Heart left ventricle (tissue), 16 donors: ENCODE measurements around the gene PIK3C2B. TPM values are rescaled to one million over a fixed set of nuclear protein-coding genes. Genes with fewer than 3 reads are reported as not detected.
"Not testable (repeated sequence)": the region's sequence is repeated elsewhere in the genome, so short reads cannot be mapped to it uniquely, and the experiment has no call there.

Experiments
- ATAC-seq, 4 donors: fragments of 200-7000 bp; cut with Tn5 transposase; one replicate each; pipeline ENCODE4 v1.9.1; 2020 to 2022; ENCODE audit warnings: moderate library complexity in 4 of 4, mild to moderate bottlenecking in 3 of 4, moderate number of reproducible peaks in 1 of 4
- DNase-seq, 5 donors: peaks; one replicate each; pipeline ENCODE4 v3.0.0-alpha.2; 2020
- H3K27ac ChIP-seq, 12 donors: fragments of 200-600 bp; sonication (generic) in 4 of 12; one replicate each; pipeline versions ENCODE4 v1.5.0 to v1.8.0; 2016 to 2022; ENCODE audit warnings: mild to moderate bottlenecking in 2 of 12
- H3K27me3 ChIP-seq, 9 donors: fragments of 200-600 bp; sonication (generic) in 2 of 9; one replicate each; pipeline versions ENCODE4 v1.5.1 to v1.8.0; 2016 to 2022; ENCODE audit warnings: mild to moderate bottlenecking in 3 of 9
- H3K36me3 ChIP-seq, 9 donors: fragments of 200-600 bp; sonication (generic) in 2 of 9; one replicate each; pipeline versions ENCODE4 v1.5.0 to v1.8.0; 2018 to 2022; ENCODE audit warnings: mild to moderate bottlenecking in 2 of 9
- H3K4me1 ChIP-seq, 12 donors: fragments of 200-600 bp; sonication (generic) in 4 of 12; one replicate each; pipeline versions ENCODE4 v1.5.0 to v1.8.0; 2016 to 2022; ENCODE audit warnings: mild to moderate bottlenecking in 3 of 12
- H3K4me3 ChIP-seq, 12 donors: fragments of 200-600 bp; sonication (generic) in 4 of 12; one replicate each; pipeline versions ENCODE4 v1.5.0 to v1.8.0; 2017 to 2022; ENCODE audit warnings: mild to moderate bottlenecking in 9 of 12, moderate library complexity in 4 of 12
- H3K9me3 ChIP-seq, 12 donors: fragments of 200-600 bp; sonication (generic) in 4 of 12; one replicate each; pipeline versions ENCODE4 v1.5.0 to v1.8.0; 2016 to 2022; ENCODE audit warnings: mild to moderate bottlenecking in 1 of 12
- POLR2A ChIP-seq, 2 donors: fragments of 450-650 bp; IDR thresholded peaks; one replicate each; pipeline ENCODE4 v1.6.1; 2017; ENCODE audit warnings: antibody characterized with exemption in 2 of 2, mild to moderate bottlenecking in 2 of 2, moderate library complexity in 2 of 2
- WGBS, 4 donors: extraction: QIAGEN DNeasy Blood & Tissue Kit in 2 of 4; methylation state at CpG; one replicate each; pipeline versions ENCODE4 v1.1.5 to v1.1.7; 2013 to 2018; 5-methylcytosine and 5-hydroxymethylcytosine counted together
- intact Hi-C, 10 donors: fragments of 100-400 bp; cut with DNase I; formaldehyde crosslinking; loops; one replicate each; pipeline versions ENCODE4 v1.11.1 to v1.14.2; 2022
- polyA plus RNA-seq, 2 donors: library from polyadenylated mRNA; stranded (reverse); fragments of 200-250 nt; gene quantifications; one replicate each; pipeline ENCODE4 v1.2.3, GENCODE V29; 2013
- total RNA-seq, 9 donors: library from RNA; depleted of rRNA in 2 of 9; stranded (reverse); fragments of >200 nt in 2 of 9; fragmentation: NEBNext Ultra II Directional in 3 of 9; extraction: Animal tissue kit (Norgen Biotek cat#: 25700) in 3 of 9; gene quantifications; one replicate each; pipeline versions ENCODE4 v1.1.0 to v1.2.4, GENCODE V29; 2016 to 2023
- TF ChIP-seq, protein P1 (sequence below), 12 donors: fragments of 200-600 bp; sonication (generic) in 4 of 12; IDR thresholded peaks; one replicate each; pipeline versions ENCODE4 v1.5.0 to v1.8.0; 2018 to 2022; ENCODE audit warnings: antibody characterized with exemption in 12 of 12, mild to moderate bottlenecking in 5 of 12
- donor health status: ischemic (EF 13 %, LVEDD 7.1; RV severe dilation, severe dysfunction).
- donor health status: healthy with polysubstance abuse.
- donor health status: DM: no; HTN: yes; CAD: no.
- donor health status: DM: no; HTN: no; CAD: no.
- donor health status: ischemic (EF 25% LVEDD 6.9; RV normal size, moderate dysfunction).
- donor health status: ischemic (EF 25% LVEDD 5.7; RV mildly dilated, moderate dysfunction).
- donor health status: healthy.
- donor health status: DM: yes; HTN: yes; CAD: no.
- donor health status: ischemic (EF 35%, LVEDD 5.7; RV mildly dilated, moderate dysfunction).
- donor health status: nonischemic (EF 11% LVEDD 7.7; RV severe dilation, severe dysfunction).
- donor health status: DM: yes; HTN: yes; CAD: no.
- donor health status: PGD.
- donor health status: ischemic (EF 29% LVEDD 5.4; RV normal size, mild dysfunction).
- donor health status: nonischemic (EF 23%, LVEDD 6.1; RV moderate dilation, normal function).

The PIK3C2B gene
- total and polyA plus RNA-seq, 11 donors: 9.2 to 42.5 (median 16.0) TPM

DNA sequence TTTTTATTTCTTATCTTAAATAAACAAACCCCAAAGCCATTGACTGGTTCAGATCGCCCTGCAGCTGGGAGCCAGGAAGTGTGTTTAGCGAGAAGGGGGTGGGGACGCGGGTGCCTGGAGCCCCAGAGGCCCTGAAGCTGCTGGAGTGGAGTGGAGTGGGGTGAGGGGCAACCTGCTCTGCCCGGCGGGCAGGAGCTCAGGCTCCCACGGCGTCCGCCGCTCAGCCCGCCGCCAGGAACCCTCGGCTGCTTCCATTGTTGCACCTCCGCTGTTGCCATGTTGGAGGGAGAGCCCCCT, 673 bp downstream of the PIK3C2B start:
- 0 to 1% (median 0%) methylated on average over 4 to 14 of the region's 14 CpGs for WGBS, 4 donors
- intact Hi-C loops: loop anchor here in 8 of 10 donors (1.0 to 2.0 kb wide), 5 partner anchors 15 to 63 kb away; no protein-coding TSS in a partner anchor

DNA sequence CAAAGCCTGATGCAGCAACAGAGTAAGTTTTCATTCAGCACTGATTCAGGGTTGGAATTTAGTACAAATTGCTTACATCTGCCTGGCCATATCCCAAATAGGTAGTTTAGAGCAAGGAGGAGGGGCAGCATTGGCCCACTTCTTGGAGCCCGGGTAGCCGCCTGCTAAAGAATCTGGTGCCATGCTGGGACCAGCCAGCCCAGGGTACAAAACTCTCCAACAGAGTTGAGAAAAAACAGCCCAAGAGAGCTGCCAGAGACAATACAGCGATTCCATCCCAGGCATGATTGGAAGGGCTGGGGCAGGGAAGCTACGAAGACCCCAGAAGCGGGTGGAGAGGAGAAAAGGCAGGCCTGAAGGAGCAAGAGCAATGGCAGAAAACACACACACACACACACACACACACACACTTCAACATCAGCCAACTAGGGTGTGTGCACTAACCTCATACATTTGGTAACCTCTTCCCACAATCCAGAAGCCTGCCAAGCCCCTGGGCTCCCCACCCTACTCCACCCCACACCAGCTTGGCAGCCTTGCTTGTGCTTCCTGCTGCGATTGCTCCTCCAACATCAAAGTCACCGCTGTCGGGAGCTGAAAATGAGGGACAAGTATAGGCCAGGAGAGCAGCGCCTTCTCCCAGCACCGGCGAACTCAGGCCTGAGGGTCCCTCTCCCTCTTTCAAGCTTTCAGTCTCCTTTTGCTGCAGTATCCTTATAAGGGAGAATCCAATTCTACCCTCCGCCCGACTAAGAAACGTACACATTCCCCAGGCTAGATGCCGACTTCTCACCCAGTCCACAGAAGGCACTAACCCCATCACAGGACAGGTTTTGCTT, 1.2 kb downstream of the PIK3C2B start:
- no peaks in the 10 kb centered on the region for H3K27me3 ChIP-seq
- no peak for TF ChIP-seq POLR2A (IDR thresholded peaks at IDR 0.05)
- TF ChIP-seq, protein P1, sequence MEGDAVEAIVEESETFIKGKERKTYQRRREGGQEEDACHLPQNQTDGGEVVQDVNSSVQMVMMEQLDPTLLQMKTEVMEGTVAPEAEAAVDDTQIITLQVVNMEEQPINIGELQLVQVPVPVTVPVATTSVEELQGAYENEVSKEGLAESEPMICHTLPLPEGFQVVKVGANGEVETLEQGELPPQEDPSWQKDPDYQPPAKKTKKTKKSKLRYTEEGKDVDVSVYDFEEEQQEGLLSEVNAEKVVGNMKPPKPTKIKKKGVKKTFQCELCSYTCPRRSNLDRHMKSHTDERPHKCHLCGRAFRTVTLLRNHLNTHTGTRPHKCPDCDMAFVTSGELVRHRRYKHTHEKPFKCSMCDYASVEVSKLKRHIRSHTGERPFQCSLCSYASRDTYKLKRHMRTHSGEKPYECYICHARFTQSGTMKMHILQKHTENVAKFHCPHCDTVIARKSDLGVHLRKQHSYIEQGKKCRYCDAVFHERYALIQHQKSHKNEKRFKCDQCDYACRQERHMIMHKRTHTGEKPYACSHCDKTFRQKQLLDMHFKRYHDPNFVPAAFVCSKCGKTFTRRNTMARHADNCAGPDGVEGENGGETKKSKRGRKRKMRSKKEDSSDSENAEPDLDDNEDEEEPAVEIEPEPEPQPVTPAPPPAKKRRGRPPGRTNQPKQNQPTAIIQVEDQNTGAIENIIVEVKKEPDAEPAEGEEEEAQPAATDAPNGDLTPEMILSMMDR (IDR thresholded peaks at IDR 0.05): no peak
- peak overlapping the region; percentile 67 to 98 (median 90) for H3K27ac ChIP-seq
- WGBS, 4 donors: 10 to 14% (median 12%) methylated on average over 15 of the region's 15 CpGs
- H3K9me3 ChIP-seq: no peaks in the 10 kb centered on the region
- intact Hi-C loops: loop anchor here in 2 of 10 donors (2.0 kb wide), 2 partner anchors 15 to 47 kb away; no protein-coding TSS in a partner anchor
- peaks cover 3 to 49% (median 29%) of the 10 kb centered on the region in 12 donors for H3K4me1 ChIP-seq
- peak overlapping the region; percentile 59 to 86 (median 75) for H3K4me3 ChIP-seq
- DNase-seq: peak; percentile 72 to 84 (median 76)
- H3K36me3 ChIP-seq: peaks cover 0 to 14% (median 0%) of the 10 kb centered on the region in 9 donors
- ATAC-seq: peak; percentile 40 to 73 (median 68)

More for the DNA sequence above, 673 bp downstream of the PIK3C2B start:
- H3K27me3 ChIP-seq: no peaks in the 10 kb centered on the region
- H3K27ac ChIP-seq: peak overlapping the region; percentile 67 to 98 (median 90)
- TF ChIP-seq, protein P1 (IDR thresholded peaks at IDR 0.05): no peak
- TF ChIP-seq POLR2A (IDR thresholded peaks at IDR 0.05): no peak
- H3K4me1 ChIP-seq: peaks cover 3 to 46% (median 31%) of the 10 kb centered on the region in 12 donors
- H3K4me3 ChIP-seq: peak overlapping the region; percentile 59 to 86 (median 75)
- H3K9me3 ChIP-seq: no peaks in the 10 kb centered on the region
- ATAC-seq: peak; percentile 25 to 71 (median 66)
- H3K36me3 ChIP-seq: peaks cover 0 to 12% (median 0%) of the 10 kb centered on the region in 9 donors
- peak; percentile 61 to 75 (median 70) for DNase-seq

DNA sequence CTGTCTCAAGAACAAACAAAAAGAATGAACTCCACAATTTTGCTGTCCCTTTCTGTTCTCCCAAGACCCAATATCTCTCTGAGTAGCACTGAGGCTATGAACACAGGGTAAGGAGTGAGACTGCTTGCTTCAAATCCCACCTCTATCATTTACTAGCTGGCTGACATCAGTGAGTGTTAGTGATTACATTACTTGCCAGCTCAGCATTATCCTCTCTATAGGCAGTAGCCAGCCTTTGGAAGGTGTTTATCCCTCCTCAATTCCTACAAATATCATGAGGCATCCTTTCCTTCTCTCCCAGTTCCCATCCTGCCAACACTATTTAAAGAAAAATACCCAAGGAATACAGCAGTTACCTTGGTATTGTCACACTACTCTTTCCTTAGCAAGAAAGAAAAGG, 3.0 kb downstream of the PIK3C2B start:
- peaks cover 0 to 16% (median 0%) of the 10 kb centered on the region in 9 donors for H3K36me3 ChIP-seq
- peak overlapping the region in 9 of 12 donors; percentile 87 to 97 (median 90) for H3K27ac ChIP-seq
- TF ChIP-seq, protein P1 (IDR thresholded peaks at IDR 0.05): no peak
- TF ChIP-seq POLR2A (IDR thresholded peaks at IDR 0.05): no peak
- peaks cover 3 to 58% (median 30%) of the 10 kb centered on the region in 12 donors for H3K4me1 ChIP-seq
- intact Hi-C loops: loop anchor here in 2 of 10 donors (2.0 kb wide), 2 partner anchors 13 to 45 kb away; no protein-coding TSS in a partner anchor
- ATAC-seq (no peak), DNase-seq (no peak)
- H3K27me3 ChIP-seq: no peaks in the 10 kb centered on the region
- no peaks in the 10 kb centered on the region for H3K9me3 ChIP-seq
- peak overlapping the region in 7 of 12 donors; percentile 67 to 85 (median 76) for H3K4me3 ChIP-seq

DNA sequence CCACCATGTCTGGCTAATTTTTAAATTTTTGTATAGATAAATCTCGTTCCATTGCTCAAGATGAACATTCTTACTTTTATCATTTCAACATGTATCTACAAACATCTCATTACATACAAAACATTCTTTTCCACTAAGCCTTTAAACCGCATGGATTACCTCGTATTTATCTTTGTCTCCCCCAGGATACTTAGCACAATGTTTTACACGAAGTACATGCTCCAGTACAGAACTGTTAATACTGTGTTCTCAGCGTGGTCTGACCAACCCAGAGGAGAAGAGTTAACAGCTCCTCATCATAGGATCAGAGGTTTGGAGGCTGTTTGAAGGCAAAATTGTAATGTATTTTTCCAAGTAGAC, 7.4 kb downstream of the PIK3C2B start:
- Histone ChIP-seq H3K4me1 (peaks cover 0 to 74% (median 30%) of the 10 kb centered on the region in 12 donors), H3K4me3 (no peak overlapping the region), H3K9me3 (no peaks in the 10 kb centered on the region), H3K27ac (no peak overlapping the region), H3K27me3 (no peaks in the 10 kb centered on the region), H3K36me3 (peaks cover 0 to 16% (median 0%) of the 10 kb centered on the region in 9 donors)
- TF ChIP-seq POLR2A (IDR thresholded peaks at IDR 0.05): no peak
- TF ChIP-seq, protein P1 (IDR thresholded peaks at IDR 0.05): no peak
- WGBS, 4 donors: 88 to 93% (median 92%) methylated on average over 5 of the region's 5 CpGs
- ATAC-seq: no peak
- DNase-seq: no peak
- intact Hi-C loops: no loop called here

DNA sequence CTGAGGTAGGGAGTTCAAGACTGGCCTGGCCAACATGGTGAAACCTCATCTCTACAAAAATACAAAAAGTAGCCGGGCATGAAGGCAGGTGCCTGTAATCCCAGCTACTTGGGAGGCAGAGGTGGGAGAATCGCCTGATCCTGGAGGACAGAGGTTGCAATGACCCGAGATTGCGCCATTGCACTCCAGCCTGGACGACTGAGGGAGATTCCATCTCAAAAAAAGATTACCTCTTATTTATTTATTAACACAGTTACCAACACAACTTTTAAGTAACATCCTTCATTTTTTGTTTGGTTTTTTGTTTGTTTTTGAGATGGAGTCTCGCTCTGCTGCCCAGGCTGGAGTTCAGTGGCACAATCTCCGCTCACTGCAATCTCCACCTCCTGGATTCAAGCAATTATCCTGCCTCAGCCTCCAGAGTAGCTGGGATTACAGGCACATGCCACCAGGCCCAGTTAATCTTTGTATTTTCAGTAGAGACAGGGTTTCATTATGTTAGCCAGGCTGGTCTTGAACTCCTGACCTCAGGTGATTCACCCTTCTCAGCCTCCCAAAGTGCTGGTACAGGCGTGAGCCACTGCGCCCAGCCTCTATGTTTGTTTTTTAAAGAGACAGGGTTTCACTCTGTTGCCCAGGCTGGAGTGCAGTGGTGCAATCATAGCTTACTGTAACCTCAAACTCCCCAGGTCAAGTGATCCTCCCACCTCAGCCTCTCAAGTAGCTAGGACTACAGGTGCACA, 7.9 kb downstream of the PIK3C2B start:
- intact Hi-C loops, H3K27ac ChIP-seq, ATAC-seq, H3K4me3 ChIP-seq, H3K27me3 ChIP-seq, DNase-seq, H3K9me3 ChIP-seq: not testable (repeated sequence)
- peaks cover 0 to 16% (median 0%) of the 10 kb centered on the region in 9 donors for H3K36me3 ChIP-seq
- H3K4me1 ChIP-seq: peaks cover 0 to 74% (median 31%) of the 10 kb centered on the region in 12 donors
- 91 to 96% (median 94%) methylated on average over 9 of the region's 9 CpGs for WGBS, 4 donors
